Measurements from ENCODE around the gene CSDE1.

- no peak for TF ChIP-seq CTCF (IDR thresholded peaks at IDR 0.05)
- TF ChIP-seq POLR2A (IDR thresholded peaks at IDR 0.05): no peak
Measured at GRCh38 chr1:114749835-114750234, 7.9 kb downstream of the CSDE1 start.
